Tibial nerve (tissue), 3 donors: ENCODE results near the gene TCP11.

ENCODE experiments used
- EP300 ChIP-seq, 2 donors: sonication (generic); formaldehyde crosslinking; IDR thresholded peaks; one replicate each; pipeline ENCODE4 v1.6.1; 2017; ENCODE audit warnings: antibody characterized with exemption in 2 of 2, mild to moderate bottlenecking in 1 of 2
- POLR2A ChIP-seq, 2 donors: fragments of 450-650 bp; IDR thresholded peaks; one replicate each; pipeline ENCODE4 v1.6.1; 2017; ENCODE audit warnings: antibody characterized with exemption in 2 of 2, mild to moderate bottlenecking in 2 of 2, moderate library complexity in 2 of 2

GRCh38 chr6:35068206-35068605 lies 72.9 kb downstream of the TCP11 start:
- no peak for TF ChIP-seq POLR2A (IDR thresholded peaks at IDR 0.05)
- TF ChIP-seq EP300 (IDR thresholded peaks at IDR 0.05): no peak
